NT2/D1 (cell line): Measurements from ENCODE around the gene LMNB1.

Source experiments
- SUZ12 ChIP-seq: IDR thresholded peaks from 2 replicates; pipeline ENCODE4 v1.6.1; 2011; ENCODE audit not compliant: insufficient read length, insufficient read depth; ENCODE audit errors: extremely low read depth
- YY1 ChIP-seq: IDR thresholded peaks from 2 replicates; pipeline ENCODE4 v1.6.1; 2011; ENCODE audit not compliant: insufficient read length, insufficient read depth
- ZNF274 ChIP-seq: IDR thresholded peaks from 2 replicates; pipeline ENCODE4 v1.6.1; 2011; ENCODE audit warnings: mild to moderate bottlenecking, low read depth, low read length

DNA sequence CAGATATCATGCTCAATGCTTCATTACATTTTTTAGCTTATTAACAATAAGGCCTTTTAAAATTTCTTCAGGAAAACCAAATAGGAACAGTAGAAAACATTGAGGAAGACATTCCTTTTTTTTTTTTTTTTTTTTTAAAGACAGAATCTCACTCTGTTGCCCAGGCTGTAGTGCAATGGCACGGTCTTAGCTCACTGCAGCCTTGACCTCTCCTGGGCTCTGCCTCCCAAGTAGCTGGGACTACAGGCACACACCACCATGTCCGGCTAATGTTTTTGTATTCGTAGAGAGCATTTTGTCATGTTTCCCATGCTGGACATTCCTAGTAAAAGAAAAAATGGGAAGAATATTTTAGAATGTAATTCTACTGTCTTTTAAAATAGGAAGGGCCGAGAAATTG lies 60.3 kb downstream of the LMNB1 start:
- TF ChIP-seq SUZ12 (no peak), YY1 (no peak), ZNF274 (no peak)
